Right kidney (tissue), 1 donor: Measurements from ENCODE around the gene GOLGA8S.
"Not testable (repeated sequence)": the region's sequence is repeated elsewhere in the genome, so short reads cannot be mapped to it uniquely, and the experiment has no call there.

Experiments used
- DNase-seq: peaks from one replicate; pipeline ENCODE4 v3.0.0-alpha.2; 2016

GOLGA8S gene

DNA sequence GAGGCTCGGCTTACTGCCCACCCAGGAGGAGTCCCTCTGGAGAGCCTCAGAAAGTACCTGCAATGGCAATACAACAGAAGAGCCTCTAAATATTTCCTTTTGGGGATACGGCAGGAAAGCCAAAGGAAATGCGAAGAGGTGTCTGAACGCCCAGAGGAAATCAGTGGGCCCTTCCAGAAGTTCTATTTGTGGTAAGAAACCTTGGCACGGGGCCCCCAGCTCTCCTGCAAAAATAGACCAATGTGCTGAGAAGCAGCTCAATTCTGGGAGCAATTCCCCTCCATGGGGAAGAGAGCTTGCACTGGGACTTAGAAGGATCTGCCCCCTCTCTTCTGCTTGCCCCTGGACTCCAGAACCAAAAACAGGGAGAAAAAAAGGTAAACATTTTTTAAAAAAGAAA is 44.7 kb downstream of the GOLGA8S start:
- not testable (repeated sequence) for DNase-seq

DNA sequence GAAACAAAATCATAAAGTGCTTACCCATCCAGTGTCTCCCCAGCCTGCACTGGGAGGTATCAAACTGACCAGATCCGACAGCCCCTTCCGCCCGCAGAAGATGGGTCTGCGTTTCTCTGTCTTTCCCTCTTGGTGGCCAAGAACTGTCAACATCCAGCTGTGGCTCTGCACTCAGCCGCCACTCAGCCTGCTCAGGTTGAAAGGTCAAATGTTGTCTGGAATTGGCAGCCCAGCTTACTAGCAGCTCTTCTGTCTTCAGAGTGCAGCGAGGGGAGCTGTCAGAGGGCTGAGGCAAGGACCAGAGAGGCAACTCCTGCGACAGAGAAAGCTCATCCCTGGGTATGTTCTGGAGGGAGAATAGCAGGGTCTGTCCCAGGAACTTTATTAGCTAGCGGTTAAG is 47.1 kb downstream of the GOLGA8S start:
- no peak for DNase-seq

DNA sequence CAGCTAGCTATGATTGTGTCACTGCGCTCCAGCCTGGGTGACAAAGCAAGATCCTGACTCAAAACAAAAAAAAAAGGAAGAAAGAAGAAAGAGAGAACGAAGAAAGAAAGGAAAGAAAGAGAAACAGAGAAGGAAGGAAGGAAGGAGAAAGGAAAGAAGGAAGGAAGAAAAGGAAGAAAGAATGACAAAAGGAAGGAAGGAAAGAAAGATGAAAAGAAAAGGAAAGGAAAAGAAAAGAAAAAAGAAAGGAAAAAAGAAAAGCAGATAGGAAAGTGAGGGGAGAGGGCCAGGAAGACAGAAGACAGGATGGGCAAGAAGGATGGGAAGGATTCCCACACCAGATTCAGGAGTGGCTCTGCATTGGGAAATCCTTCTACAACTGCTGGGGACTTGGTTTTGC is 47.6 kb downstream of the GOLGA8S start:
- DNase-seq, result no peak

DNA sequence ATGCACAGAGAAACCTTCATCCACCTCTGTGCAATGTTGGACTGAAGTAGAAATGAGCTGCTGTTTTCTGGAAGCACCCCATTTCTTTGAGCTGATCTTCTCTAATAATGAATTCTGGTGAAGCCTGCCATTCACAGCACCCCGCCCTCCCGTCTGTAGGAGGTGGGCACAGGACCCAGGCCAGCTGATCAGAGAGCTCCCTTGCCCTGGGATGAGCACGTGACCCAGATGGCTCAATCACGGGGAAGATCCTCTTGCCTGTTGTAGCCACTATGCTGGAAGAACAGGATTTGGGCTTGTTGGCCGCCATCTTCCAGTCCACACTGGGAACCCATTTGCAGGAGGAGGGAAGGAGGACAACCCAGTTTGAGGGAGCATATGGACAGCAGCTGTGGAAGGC is 48.0 kb downstream of the GOLGA8S start:
- no peak for DNase-seq

DNA sequence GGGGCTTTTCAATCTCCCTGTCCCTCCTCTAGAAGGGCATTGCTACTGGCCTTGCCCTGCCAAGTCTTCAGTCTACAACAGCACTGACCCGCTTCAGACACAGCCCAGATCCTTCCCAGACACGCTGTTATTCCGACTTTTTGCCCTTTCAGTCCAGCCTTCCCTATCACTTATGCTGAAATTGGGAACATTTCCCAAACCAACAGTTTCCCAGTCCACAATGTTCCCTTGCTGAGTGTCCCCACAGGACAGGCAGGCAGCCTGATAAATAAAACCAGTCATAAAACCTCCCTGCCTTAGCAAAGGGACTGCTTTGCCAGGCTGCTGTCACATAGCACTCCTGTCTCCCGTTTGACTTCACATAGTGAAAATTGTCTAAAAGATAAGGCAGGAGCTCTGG is 49.0 kb downstream of the GOLGA8S start:
- no peak for DNase-seq

DNA sequence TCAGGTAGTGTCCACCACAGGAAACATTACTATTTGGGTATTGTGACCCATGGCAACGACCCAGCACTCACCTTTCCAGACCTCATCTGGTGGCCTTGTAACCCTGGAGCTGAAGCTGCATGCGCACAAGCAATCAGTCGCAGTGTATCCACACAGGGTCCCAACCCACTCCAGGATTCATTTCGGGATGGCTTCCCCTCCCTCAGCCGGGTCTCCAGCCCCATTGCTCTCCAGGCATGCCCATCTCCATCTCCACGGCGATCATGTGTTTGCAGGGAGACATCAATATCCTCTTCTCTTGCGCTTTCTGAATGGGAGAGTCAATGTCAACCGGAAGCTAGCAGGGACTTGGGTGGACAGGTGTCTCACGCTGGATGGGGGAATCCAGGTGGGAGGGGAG is 57.3 kb downstream of the GOLGA8S start:
- DNase-seq, result no peak

DNA sequence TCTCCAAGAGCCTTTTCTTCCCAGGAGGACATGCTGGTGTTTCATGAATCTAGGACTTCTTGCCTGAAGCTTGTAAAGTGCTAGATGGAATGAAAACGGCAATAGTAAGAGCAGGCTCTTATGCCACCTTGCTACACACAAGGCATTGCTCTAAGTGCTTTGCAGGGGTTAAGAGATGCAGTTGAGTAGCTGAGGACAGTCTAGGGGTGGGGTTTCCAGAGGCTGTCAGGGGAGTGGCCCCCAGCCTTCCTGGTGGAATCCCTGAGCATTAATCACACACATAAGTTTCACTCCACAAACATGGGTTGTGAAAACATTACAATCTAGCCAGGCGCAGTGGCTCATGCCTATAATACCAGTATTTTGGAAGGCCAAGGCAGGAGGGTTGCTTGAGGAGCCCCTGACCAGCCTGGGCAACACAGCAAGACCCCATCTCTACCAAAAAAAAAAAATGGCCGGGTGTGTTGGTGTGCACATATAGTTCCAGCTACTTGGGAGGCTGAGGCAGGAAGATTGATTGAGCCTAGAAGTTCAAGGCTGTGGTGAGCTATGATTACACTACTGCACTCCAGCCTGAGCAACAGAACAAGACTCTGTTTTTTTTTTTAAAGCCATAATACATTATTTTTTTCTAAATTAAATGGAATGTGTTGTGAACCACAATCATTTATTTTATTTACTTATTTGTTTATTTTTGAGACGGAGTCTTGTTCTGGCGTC is 58.5 kb downstream of the GOLGA8S start:
- DNase-seq, result not testable (repeated sequence)
